ENCODE results near the gene SLC35D1.

Gene SLC35D1

GRCh38 chr1:67018574-67018973 is 35.4 kb downstream of the SLC35D1 start:
- Histone ChIP-seq H3K36me3 (ENCODE audit: control insufficient read depth, insufficient read depth, low read length) (peaks cover 1% of the 10 kb centered on the region), H3K79me1 (ENCODE audit: low read length) (no peaks in the 10 kb centered on the region), H3K23ac (ENCODE audit: low read length) (no peak overlapping the region), H3K56ac (ENCODE audit: low read length) (no peak overlapping the region), H3K4me2 (ENCODE audit: low read length) (no peak overlapping the region), H3K4ac (ENCODE audit: low read depth, low read length) (no peak overlapping the region), H3K79me2 (ENCODE audit: control insufficient read depth, insufficient read depth, low read length) (no peaks in the 10 kb centered on the region), H3K18ac (ENCODE audit: low read length) (no peak overlapping the region), H2BK5ac (ENCODE audit: low read length) (no peak overlapping the region), H3K4me1 (ENCODE audit: control insufficient read depth, low read depth, low read length) (peaks cover 6% of the 10 kb centered on the region), H4K5ac (ENCODE audit: low read length) (no peak overlapping the region), H3K27ac (ENCODE audit: low read depth, low read length) (no peak overlapping the region), H2BK15ac (replicated peaks; ENCODE audit: low read depth) (no peak overlapping the region), H4K8ac (ENCODE audit: low read depth, low read length) (no peak overlapping the region), H3K27me3 (ENCODE audit: insufficient read depth, low read length, poor library complexity) (no peaks in the 10 kb centered on the region), H2AK5ac (ENCODE audit: low read length) (no peak overlapping the region), H3K9ac (ENCODE audit: low read length) (no peak overlapping the region), H2BK120ac (ENCODE audit: low read depth, low read length) (no peak overlapping the region), H3K4me3 (ENCODE audit: low read length) (no peak overlapping the region)
- WGBS (ENCODE audit: extremely low coverage, insufficient coverage, low lambda C conversion rate), result no CpG with 5 or more reads among the region's 2 CpGs
- peak; percentile 42 for DNase-seq

GRCh38 chr1:67013573-67013972 is 40.4 kb downstream of the SLC35D1 start:
- no peak overlapping the region for H4K8ac ChIP-seq (ENCODE audit: low read depth, low read length)
- no peak overlapping the region for H3K18ac ChIP-seq (ENCODE audit: low read length)
- H3K23ac ChIP-seq (ENCODE audit: low read length), result no peak overlapping the region
- no peak overlapping the region for H2BK120ac ChIP-seq (ENCODE audit: low read depth, low read length)
- H3K4me2 ChIP-seq (ENCODE audit: low read length), result no peak overlapping the region
- H3K36me3 ChIP-seq (ENCODE audit: control insufficient read depth, insufficient read depth, low read length), result peaks cover under 1% of the 10 kb centered on the region
- H2AK5ac ChIP-seq (ENCODE audit: low read length), result no peak overlapping the region
- no peak overlapping the region for H3K27ac ChIP-seq (ENCODE audit: low read depth, low read length)
- no peak overlapping the region for H3K4ac ChIP-seq (ENCODE audit: low read depth, low read length)
- no peak overlapping the region for H2BK15ac ChIP-seq (replicated peaks; ENCODE audit: low read depth)
- peak; percentile 6 for DNase-seq
- no peak overlapping the region for H3K56ac ChIP-seq (ENCODE audit: low read length)
- H3K9ac ChIP-seq (ENCODE audit: low read length), result no peak overlapping the region
- H3K4me3 ChIP-seq (ENCODE audit: low read length), result no peak overlapping the region
- H3K4me1 ChIP-seq (ENCODE audit: control insufficient read depth, low read depth, low read length), result no peaks in the 10 kb centered on the region
- H2BK5ac ChIP-seq (ENCODE audit: low read length), result no peak overlapping the region
- H3K79me1 ChIP-seq (ENCODE audit: low read length), result no peaks in the 10 kb centered on the region
- no peaks in the 10 kb centered on the region for H3K79me2 ChIP-seq (ENCODE audit: control insufficient read depth, insufficient read depth, low read length)
- WGBS (ENCODE audit: extremely low coverage, insufficient coverage, low lambda C conversion rate), result no CpG with 5 or more reads among the region's 2 CpGs
- H4K5ac ChIP-seq (ENCODE audit: low read length), result no peak overlapping the region
- no peaks in the 10 kb centered on the region for H3K27me3 ChIP-seq (ENCODE audit: insufficient read depth, low read length, poor library complexity)

GRCh38 chr1:67009792-67010191 is 44.2 kb downstream of the SLC35D1 start:
- Histone ChIP-seq H2AK5ac (ENCODE audit: low read length) (no peak overlapping the region), H3K56ac (ENCODE audit: low read length) (no peak overlapping the region), H3K9ac (ENCODE audit: low read length) (no peak overlapping the region), H4K8ac (ENCODE audit: low read depth, low read length) (no peak overlapping the region), H2BK15ac (replicated peaks; ENCODE audit: low read depth) (no peak overlapping the region), H3K79me1 (ENCODE audit: low read length) (no peaks in the 10 kb centered on the region), H3K4me3 (ENCODE audit: low read length) (no peak overlapping the region), H2BK120ac (ENCODE audit: low read depth, low read length) (no peak overlapping the region), H3K4ac (ENCODE audit: low read depth, low read length) (no peak overlapping the region), H3K4me2 (ENCODE audit: low read length) (no peak overlapping the region), H4K5ac (ENCODE audit: low read length) (no peak overlapping the region), H3K27ac (ENCODE audit: low read depth, low read length) (no peak overlapping the region), H3K4me1 (ENCODE audit: control insufficient read depth, low read depth, low read length) (no peaks in the 10 kb centered on the region), H2BK5ac (ENCODE audit: low read length) (no peak overlapping the region), H3K36me3 (ENCODE audit: control insufficient read depth, insufficient read depth, low read length) (no peaks in the 10 kb centered on the region), H3K23ac (ENCODE audit: low read length) (no peak overlapping the region), H3K18ac (ENCODE audit: low read length) (no peak overlapping the region), H3K79me2 (ENCODE audit: control insufficient read depth, insufficient read depth, low read length) (no peaks in the 10 kb centered on the region), H3K27me3 (ENCODE audit: insufficient read depth, low read length, poor library complexity) (no peaks in the 10 kb centered on the region)
- WGBS (ENCODE audit: extremely low coverage, insufficient coverage, low lambda C conversion rate), result no CpG with 5 or more reads among the region's 3 CpGs
- no peak for DNase-seq

GRCh38 chr1:67005068-67005467 is 48.9 kb downstream of the SLC35D1 start:
- Histone ChIP-seq H3K79me1 (ENCODE audit: low read length) (no peaks in the 10 kb centered on the region), H2BK120ac (ENCODE audit: low read depth, low read length) (no peak overlapping the region), H3K36me3 (ENCODE audit: control insufficient read depth, insufficient read depth, low read length) (no peaks in the 10 kb centered on the region), H3K18ac (ENCODE audit: low read length) (no peak overlapping the region), H4K5ac (ENCODE audit: low read length) (no peak overlapping the region), H2AK5ac (ENCODE audit: low read length) (no peak overlapping the region), H3K23ac (ENCODE audit: low read length) (no peak overlapping the region), H2BK5ac (ENCODE audit: low read length) (no peak overlapping the region), H2BK15ac (replicated peaks; ENCODE audit: low read depth) (no peak overlapping the region), H3K9ac (ENCODE audit: low read length) (no peak overlapping the region), H3K4ac (ENCODE audit: low read depth, low read length) (no peak overlapping the region), H3K27me3 (ENCODE audit: insufficient read depth, low read length, poor library complexity) (no peaks in the 10 kb centered on the region), H4K8ac (ENCODE audit: low read depth, low read length) (no peak overlapping the region), H3K27ac (ENCODE audit: low read depth, low read length) (no peak overlapping the region), H3K4me2 (ENCODE audit: low read length) (no peak overlapping the region), H3K4me3 (ENCODE audit: low read length) (no peak overlapping the region), H3K56ac (ENCODE audit: low read length) (no peak overlapping the region), H3K79me2 (ENCODE audit: control insufficient read depth, insufficient read depth, low read length) (no peaks in the 10 kb centered on the region), H3K4me1 (ENCODE audit: control insufficient read depth, low read depth, low read length) (no peaks in the 10 kb centered on the region)
- no peak for DNase-seq
- no CpG with 5 or more reads among the region's 8 CpGs for WGBS (ENCODE audit: extremely low coverage, insufficient coverage, low lambda C conversion rate)

GRCh38 chr1:67004176-67004575 is 49.8 kb downstream of the SLC35D1 start:
- Histone ChIP-seq H3K79me2 (ENCODE audit: control insufficient read depth, insufficient read depth, low read length) (no peaks in the 10 kb centered on the region), H3K9ac (ENCODE audit: low read length) (no peak overlapping the region), H3K18ac (ENCODE audit: low read length) (no peak overlapping the region), H3K4ac (ENCODE audit: low read depth, low read length) (no peak overlapping the region), H2BK15ac (replicated peaks; ENCODE audit: low read depth) (no peak overlapping the region), H3K56ac (ENCODE audit: low read length) (no peak overlapping the region), H3K36me3 (ENCODE audit: control insufficient read depth, insufficient read depth, low read length) (no peaks in the 10 kb centered on the region), H3K27ac (ENCODE audit: low read depth, low read length) (no peak overlapping the region), H3K79me1 (ENCODE audit: low read length) (no peaks in the 10 kb centered on the region), H2AK5ac (ENCODE audit: low read length) (no peak overlapping the region), H2BK120ac (ENCODE audit: low read depth, low read length) (no peak overlapping the region), H2BK5ac (ENCODE audit: low read length) (no peak overlapping the region), H3K4me2 (ENCODE audit: low read length) (no peak overlapping the region), H3K4me1 (ENCODE audit: control insufficient read depth, low read depth, low read length) (no peaks in the 10 kb centered on the region), H3K4me3 (ENCODE audit: low read length) (no peak overlapping the region), H3K23ac (ENCODE audit: low read length) (no peak overlapping the region), H3K27me3 (ENCODE audit: insufficient read depth, low read length, poor library complexity) (no peaks in the 10 kb centered on the region), H4K8ac (ENCODE audit: low read depth, low read length) (no peak overlapping the region), H4K5ac (ENCODE audit: low read length) (no peak overlapping the region)
- DNase-seq, result no peak
- WGBS (ENCODE audit: extremely low coverage, insufficient coverage, low lambda C conversion rate), result no CpG with 5 or more reads among the region's 1 CpG

- Histone ChIP-seq H2BK15ac (replicated peaks; ENCODE audit: low read depth) (no peak overlapping the region), H3K79me2 (ENCODE audit: control insufficient read depth, insufficient read depth, low read length) (no peaks in the 10 kb centered on the region), H4K5ac (ENCODE audit: low read length) (no peak overlapping the region), H3K4ac (ENCODE audit: low read depth, low read length) (no peak overlapping the region), H3K18ac (ENCODE audit: low read length) (no peak overlapping the region), H4K8ac (ENCODE audit: low read depth, low read length) (no peak overlapping the region), H3K4me3 (ENCODE audit: low read length) (no peak overlapping the region), H3K4me2 (ENCODE audit: low read length) (no peak overlapping the region), H2AK5ac (ENCODE audit: low read length) (no peak overlapping the region), H2BK120ac (ENCODE audit: low read depth, low read length) (no peak overlapping the region), H3K56ac (ENCODE audit: low read length) (no peak overlapping the region), H3K79me1 (ENCODE audit: low read length) (no peaks in the 10 kb centered on the region), H3K4me1 (ENCODE audit: control insufficient read depth, low read depth, low read length) (no peaks in the 10 kb centered on the region), H3K27ac (ENCODE audit: low read depth, low read length) (no peak overlapping the region), H3K9ac (ENCODE audit: low read length) (no peak overlapping the region), H3K27me3 (ENCODE audit: insufficient read depth, low read length, poor library complexity) (no peaks in the 10 kb centered on the region), H3K36me3 (ENCODE audit: control insufficient read depth, insufficient read depth, low read length) (no peaks in the 10 kb centered on the region), H3K23ac (ENCODE audit: low read length) (no peak overlapping the region), H2BK5ac (ENCODE audit: low read length) (no peak overlapping the region)
- no CpG with 5 or more reads among the region's 5 CpGs for WGBS (ENCODE audit: extremely low coverage, insufficient coverage, low lambda C conversion rate)
- DNase-seq, result no peak
These were observed 52.1 kb downstream of the SLC35D1 start for GRCh38 chr1:67001682-67002425.
